ENCODE data around the gene OGA. TPM values are rescaled to one million over a fixed set of nuclear protein-coding genes. Genes with fewer than 3 reads are reported as not detected.

OGA gene
- total RNA-seq, 1 donor from 2014 or later, result 113 TPM

DNA sequence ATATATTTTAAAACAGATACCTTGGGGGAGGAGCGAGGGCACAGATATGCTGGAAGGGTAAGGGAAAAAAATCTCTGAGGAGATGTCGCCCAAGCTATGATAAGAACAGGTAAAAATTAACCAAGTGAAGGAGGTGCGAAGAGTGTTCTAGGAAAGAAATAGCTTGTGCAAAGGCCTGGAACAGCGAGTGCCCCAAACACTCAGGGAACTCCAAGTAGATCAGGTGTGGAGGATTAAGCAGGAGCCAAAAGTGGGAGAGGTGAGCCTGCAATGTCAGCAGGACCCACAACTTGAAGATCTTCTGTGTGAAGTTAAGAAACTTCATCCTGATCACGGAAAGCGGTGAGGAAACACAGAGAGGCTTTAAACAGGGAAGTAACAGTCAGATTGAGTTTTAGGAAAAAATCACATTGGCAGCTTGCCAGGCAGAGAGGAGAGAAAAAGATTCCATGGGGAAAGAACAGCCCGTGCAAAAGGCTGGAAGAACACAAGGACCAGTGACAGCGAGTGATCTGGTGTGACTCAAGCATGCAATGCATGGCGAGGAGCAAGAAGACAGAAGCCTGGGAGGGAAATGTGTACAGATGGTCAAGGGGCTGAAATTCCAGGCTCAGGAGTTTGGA, 73.1 kb downstream of the OGA start:
- H3K27me3 Mint-ChIP-seq (ENCODE audit: insufficient read depth), result peaks cover 14% of the 10 kb centered on the region
- H3K4me3 Mint-ChIP-seq, result no peak overlapping the region

DNA sequence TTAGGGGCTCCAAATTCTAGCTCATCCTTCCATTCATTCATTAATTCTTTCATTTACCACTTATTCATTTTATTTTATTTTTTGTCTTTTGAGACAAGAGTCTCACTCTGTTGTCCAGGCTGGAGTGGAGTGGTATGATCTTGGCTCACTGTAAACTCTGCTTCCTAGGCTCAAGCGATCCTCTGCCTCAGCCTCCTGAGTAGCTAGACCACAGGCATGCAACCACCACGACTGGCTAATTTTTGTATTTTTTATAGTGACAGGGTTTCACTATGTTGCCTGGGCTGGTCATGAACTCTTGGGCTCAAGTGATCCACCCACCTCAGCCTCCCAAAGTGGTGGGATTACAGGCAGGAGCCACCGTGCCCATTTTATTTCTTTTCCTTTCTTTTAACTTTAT, 74.0 kb downstream of the OGA start:
- Mint-ChIP-seq H3K27me3 (ENCODE audit: insufficient read depth) (peaks cover 13% of the 10 kb centered on the region), H3K27ac (no peak overlapping the region), H3K36me3 (ENCODE audit: low read depth) (no peaks in the 10 kb centered on the region), H3K4me1 (ENCODE audit: low read depth) (no peaks in the 10 kb centered on the region), H3K9me3 (no peaks in the 10 kb centered on the region), H3K4me3 (no peak overlapping the region)
- DNase-seq (ENCODE audit: low spot score), result no peak
- intact Hi-C loops (cut with micrococcal nuclease), result no loop called here

More for the DNA sequence above, 73.1 kb downstream of the OGA start:
- H3K27ac Mint-ChIP-seq, result no peak overlapping the region
- DNase-seq (ENCODE audit: low spot score), result no peak
- no peaks in the 10 kb centered on the region for H3K9me3 Mint-ChIP-seq
- H3K4me1 Mint-ChIP-seq (ENCODE audit: low read depth), result no peaks in the 10 kb centered on the region
- no peaks in the 10 kb centered on the region for H3K36me3 Mint-ChIP-seq (ENCODE audit: low read depth)
- intact Hi-C loops (cut with micrococcal nuclease), result no loop called here

DNA sequence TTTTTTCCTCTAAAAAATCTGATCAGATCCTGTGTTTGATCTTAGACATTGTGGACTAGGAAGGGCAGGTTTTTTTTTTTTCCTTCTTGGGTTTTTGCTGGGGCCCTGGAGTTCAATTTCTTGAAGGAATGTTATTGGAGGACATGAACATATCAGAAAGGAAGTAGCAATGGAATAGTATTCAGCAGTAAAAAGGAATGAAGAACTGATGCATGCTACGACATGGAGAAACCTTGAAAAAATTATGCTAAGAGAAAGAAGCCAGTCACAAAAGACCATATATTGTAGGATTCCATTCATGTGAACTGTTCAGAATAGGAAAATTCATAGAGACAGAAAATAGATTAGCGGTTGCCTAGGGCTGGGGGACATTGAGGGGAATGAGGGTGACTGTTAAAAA, 76.3 kb downstream of the OGA start:
- H3K27ac Mint-ChIP-seq, result no peak overlapping the region
- peaks cover 12% of the 10 kb centered on the region for H3K27me3 Mint-ChIP-seq (ENCODE audit: insufficient read depth)
- no peaks in the 10 kb centered on the region for H3K36me3 Mint-ChIP-seq (ENCODE audit: low read depth)
- H3K9me3 Mint-ChIP-seq, result no peaks in the 10 kb centered on the region
- H3K4me3 Mint-ChIP-seq, result no peak overlapping the region
- intact Hi-C loops (cut with micrococcal nuclease), result no loop called here
- no peaks in the 10 kb centered on the region for H3K4me1 Mint-ChIP-seq (ENCODE audit: low read depth)
- no peak for DNase-seq (ENCODE audit: low spot score)

DNA sequence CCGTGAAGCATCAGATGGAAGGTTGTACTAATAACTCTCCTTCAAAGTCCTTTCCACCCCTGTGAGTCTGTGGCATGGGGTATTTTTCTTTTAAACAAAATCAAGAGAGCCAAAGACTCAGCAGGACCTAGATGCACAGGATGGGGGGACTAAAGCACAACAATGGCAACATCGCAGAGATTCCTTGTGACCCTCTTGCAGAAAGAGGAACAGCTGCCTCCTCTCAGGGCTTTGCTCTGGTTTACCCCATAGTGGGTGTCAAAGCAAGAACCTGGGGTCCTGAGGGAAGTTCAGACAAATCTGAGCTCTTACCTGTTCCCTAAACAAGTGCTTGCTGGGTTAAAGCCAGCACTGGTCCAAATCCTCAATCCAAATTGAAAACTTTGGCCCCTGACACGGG, 81.6 kb downstream of the OGA start:
- H3K27ac Mint-ChIP-seq, result no peak overlapping the region
- no peaks in the 10 kb centered on the region for H3K9me3 Mint-ChIP-seq
- no peaks in the 10 kb centered on the region for H3K36me3 Mint-ChIP-seq (ENCODE audit: low read depth)
- H3K4me1 Mint-ChIP-seq (ENCODE audit: low read depth), result no peaks in the 10 kb centered on the region
- intact Hi-C loops (cut with micrococcal nuclease), result no loop called here
- peaks cover 7% of the 10 kb centered on the region for H3K27me3 Mint-ChIP-seq (ENCODE audit: insufficient read depth)
- DNase-seq (ENCODE audit: low spot score), result no peak
- no peak overlapping the region for H3K4me3 Mint-ChIP-seq

Other genes starting within 250 kb of the OGA start
- 32.4 and 33.5 TPM in 2 replicates for gene POLL, start 230.2 kb downstream of the OGA start, total RNA-seq
- 3.6 and 4.8 TPM in 2 replicates for gene DPCD, start 230.1 kb downstream of the OGA start, total RNA-seq
- gene FBXW4, start 123.3 kb downstream of the OGA start, total RNA-seq, result 29.2 and 30.5 TPM in 2 replicates
- not detected in 2 replicates for gene FGF8, start 42.3 kb downstream of the OGA start, total RNA-seq
- 149 and 151 TPM in 2 replicates for gene NPM3, start 35.0 kb downstream of the OGA start, total RNA-seq
- gene KCNIP2, start 25.4 kb upstream of the OGA start, total RNA-seq, result 1.4 and 2.5 TPM in 2 replicates
- 21.5 and 24.8 TPM in 2 replicates for gene ARMH3, start 237.7 kb upstream of the OGA start, total RNA-seq
- gene HPS6, start 246.9 kb upstream of the OGA start, total RNA-seq, result 24.5 and 26.8 TPM in 2 replicates